ENCODE measurements around the gene JPH2. TPM values are rescaled to one million over a fixed set of nuclear protein-coding genes. Genes with fewer than 3 reads are reported as not detected.

The JPH2 gene
- total RNA-seq, 4 donors from 2014 or later, result 173 to 442 (median 242) TPM

DNA sequence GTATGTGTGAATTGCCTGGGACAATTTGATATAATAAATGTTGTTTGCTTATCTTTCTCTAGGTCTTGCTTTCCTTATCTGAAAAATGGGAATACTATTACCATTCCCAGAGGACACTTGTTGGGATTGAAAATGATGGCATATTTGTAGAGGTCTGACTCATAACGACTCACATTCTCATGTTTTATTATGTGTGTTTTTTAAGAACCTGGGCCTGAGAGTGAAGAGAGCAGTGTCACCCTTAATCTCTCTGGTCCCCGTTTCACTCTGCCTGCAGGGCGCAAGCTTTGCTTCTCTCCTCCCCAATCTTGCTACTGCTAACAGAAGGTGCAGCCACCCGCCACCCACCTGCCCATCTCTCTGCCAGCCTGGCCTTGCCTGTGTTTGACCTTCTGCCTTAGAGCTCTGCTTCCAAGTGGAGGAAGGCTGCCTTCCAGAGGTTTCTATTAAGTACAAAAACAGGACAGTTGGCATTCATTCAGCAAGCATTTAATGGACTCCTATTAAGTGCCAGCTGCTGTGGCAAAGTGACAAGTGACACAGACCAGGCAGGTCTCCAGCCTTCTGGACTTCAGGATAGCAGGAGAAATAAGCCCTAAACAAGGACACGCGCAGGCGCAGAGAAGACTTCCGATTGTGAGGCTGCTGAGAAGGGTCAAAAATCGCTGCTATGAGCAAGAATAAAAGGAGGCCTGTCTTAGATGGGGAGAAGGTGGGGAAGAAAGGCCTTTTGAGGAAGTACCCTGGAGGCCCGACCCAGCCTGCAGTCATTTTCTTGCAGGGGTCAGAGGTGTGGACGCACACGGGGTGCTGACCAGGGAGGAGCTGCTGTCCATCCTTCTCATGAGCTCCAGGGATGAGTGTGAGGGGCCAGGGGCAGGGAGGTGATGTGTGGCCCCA lies 112.5 kb downstream of the JPH2 start:
- TF ChIP-seq POLR2A (IDR thresholded peaks at IDR 0.05) (no peak), EP300 (IDR thresholded peaks at IDR 0.05) (no peak), POLR2AphosphoS5 (IDR thresholded peaks at IDR 0.05) (no peak)
- TF ChIP-seq, protein P1, sequence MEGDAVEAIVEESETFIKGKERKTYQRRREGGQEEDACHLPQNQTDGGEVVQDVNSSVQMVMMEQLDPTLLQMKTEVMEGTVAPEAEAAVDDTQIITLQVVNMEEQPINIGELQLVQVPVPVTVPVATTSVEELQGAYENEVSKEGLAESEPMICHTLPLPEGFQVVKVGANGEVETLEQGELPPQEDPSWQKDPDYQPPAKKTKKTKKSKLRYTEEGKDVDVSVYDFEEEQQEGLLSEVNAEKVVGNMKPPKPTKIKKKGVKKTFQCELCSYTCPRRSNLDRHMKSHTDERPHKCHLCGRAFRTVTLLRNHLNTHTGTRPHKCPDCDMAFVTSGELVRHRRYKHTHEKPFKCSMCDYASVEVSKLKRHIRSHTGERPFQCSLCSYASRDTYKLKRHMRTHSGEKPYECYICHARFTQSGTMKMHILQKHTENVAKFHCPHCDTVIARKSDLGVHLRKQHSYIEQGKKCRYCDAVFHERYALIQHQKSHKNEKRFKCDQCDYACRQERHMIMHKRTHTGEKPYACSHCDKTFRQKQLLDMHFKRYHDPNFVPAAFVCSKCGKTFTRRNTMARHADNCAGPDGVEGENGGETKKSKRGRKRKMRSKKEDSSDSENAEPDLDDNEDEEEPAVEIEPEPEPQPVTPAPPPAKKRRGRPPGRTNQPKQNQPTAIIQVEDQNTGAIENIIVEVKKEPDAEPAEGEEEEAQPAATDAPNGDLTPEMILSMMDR (IDR thresholded peaks at IDR 0.05), result no peak
- Histone ChIP-seq H3K4me3 (no peak overlapping the region), H3K36me3 (peaks cover 0 to 3% of the 10 kb centered on the region in 2 donors), H3K27me3 (no peaks in the 10 kb centered on the region), H3K4me1 (peaks cover 0 to 7% (median 0%) of the 10 kb centered on the region in 3 donors), H3K27ac (no peak overlapping the region), H3K9me3 (no peaks in the 10 kb centered on the region)
- no peak for ATAC-seq
- 44 to 59% methylated on average over 2 to 8 of the region's 12 CpGs for WGBS, 2 donors (ENCODE audit: low coverage in 1 of 2)

DNA sequence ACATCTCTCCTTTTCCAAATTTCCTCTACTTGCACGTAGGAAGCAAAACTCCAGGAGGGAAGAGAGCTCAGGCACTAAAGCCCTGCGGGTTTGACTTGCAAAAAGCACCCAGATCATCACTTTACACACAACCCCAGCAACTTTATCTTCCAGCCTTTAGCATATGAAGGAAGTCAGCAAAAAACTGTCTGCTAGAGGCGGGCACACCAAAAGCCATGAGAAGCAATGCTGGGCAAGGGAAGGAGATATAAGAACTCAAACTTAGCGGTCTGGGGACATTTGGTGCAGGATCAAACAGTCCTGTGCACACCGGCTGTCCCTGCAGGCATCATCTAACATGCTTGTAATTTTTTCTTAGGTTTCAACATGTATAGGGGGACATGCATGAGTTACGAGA lies 113.3 kb downstream of the JPH2 start:
- H3K36me3 ChIP-seq, result peaks cover 0 to 12% of the 10 kb centered on the region in 2 donors
- no peak for ATAC-seq
- no peaks in the 10 kb centered on the region for H3K27me3 ChIP-seq
- WGBS, 2 donors (ENCODE audit: low coverage in 1 of 2), result 83 to 87% methylated on average over 5 to 6 of the region's 6 CpGs
- H3K27ac ChIP-seq, result no peak overlapping the region
- no peaks in the 10 kb centered on the region for H3K9me3 ChIP-seq
- H3K4me1 ChIP-seq, result peaks cover 0 to 7% (median 0%) of the 10 kb centered on the region in 3 donors
- TF ChIP-seq POLR2AphosphoS5 (IDR thresholded peaks at IDR 0.05), result no peak
- TF ChIP-seq, protein P1 (IDR thresholded peaks at IDR 0.05), result no peak
- TF ChIP-seq POLR2A (IDR thresholded peaks at IDR 0.05), result no peak
- no peak for TF ChIP-seq EP300 (IDR thresholded peaks at IDR 0.05)
- H3K4me3 ChIP-seq, result no peak overlapping the region

DNA sequence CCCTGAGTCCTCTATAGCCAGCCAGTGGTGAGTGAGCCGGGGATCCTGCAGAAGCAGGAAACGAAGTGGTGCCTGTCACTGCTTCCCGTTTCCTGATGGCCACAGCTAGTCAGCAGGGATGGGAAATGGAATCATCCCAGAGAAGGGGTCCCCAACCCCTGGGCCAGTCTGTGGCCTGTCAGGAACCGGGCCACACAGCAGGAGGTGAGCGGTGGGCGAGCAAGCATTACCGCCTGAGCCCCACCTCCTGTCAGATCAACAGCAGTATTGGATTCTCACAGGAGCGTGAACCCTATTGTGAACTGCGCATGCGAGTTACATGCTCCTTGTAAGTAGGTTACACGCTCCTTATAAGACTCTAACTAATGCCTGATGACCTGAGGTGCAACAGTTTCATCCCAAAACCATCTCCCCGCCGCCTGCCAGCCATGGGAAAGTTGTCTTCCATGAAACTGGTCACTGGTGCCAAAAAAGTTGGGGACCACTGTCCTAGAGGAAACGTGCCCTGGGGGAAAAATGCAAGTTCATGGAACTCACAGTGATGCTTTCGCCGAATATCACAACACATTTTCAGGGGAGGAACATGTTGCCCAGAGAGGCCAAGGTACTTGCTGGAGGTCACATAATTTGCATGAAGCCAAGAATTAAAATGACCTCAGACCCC lies 113.8 kb downstream of the JPH2 start:
- 70 to 100% methylated on average over 2 of the region's 16 CpGs for WGBS, 2 donors (ENCODE audit: low coverage in 1 of 2)
- ATAC-seq, result no peak
- Histone ChIP-seq H3K4me3 (no peak overlapping the region), H3K27me3 (no peaks in the 10 kb centered on the region), H3K36me3 (peaks cover 0 to 17% of the 10 kb centered on the region in 2 donors), H3K27ac (no peak overlapping the region), H3K4me1 (peaks cover 0 to 7% (median 0%) of the 10 kb centered on the region in 3 donors), H3K9me3 (no peaks in the 10 kb centered on the region)
- TF ChIP-seq EP300 (IDR thresholded peaks at IDR 0.05) (no peak), POLR2A (IDR thresholded peaks at IDR 0.05) (no peak)
- TF ChIP-seq, protein P1 (IDR thresholded peaks at IDR 0.05), result no peak

DNA sequence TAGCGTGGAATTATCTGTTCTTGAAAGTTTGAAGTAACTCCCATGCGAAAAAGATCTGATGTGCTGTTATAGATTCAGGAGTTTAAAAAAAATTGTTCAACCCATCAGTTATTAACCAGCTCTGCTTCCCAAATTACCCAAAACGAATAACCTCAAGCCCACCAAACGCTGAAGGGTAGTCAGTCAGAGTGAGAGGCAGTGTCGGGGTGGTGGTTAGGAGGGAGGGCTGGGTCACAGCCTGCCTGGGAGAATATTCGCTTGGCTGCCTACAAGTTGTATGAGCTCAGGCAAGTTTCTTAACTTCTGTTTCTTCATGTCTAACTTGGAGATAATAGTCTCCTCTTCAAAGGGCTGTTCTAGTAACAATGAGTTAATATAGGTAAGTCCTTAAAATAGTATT lies 114.6 kb downstream of the JPH2 start:
- Histone ChIP-seq H3K4me1 (peaks cover 0 to 7% (median 0%) of the 10 kb centered on the region in 3 donors), H3K9me3 (no peaks in the 10 kb centered on the region), H3K4me3 (no peak overlapping the region), H3K36me3 (peaks cover 0 to 22% of the 10 kb centered on the region in 2 donors), H3K27me3 (no peaks in the 10 kb centered on the region), H3K27ac (no peak overlapping the region)
- WGBS, 2 donors (ENCODE audit: low coverage in 1 of 2), result 68 to 71% methylated on average over 6 of the region's 6 CpGs
- ATAC-seq, result no peak
- no peak for TF ChIP-seq EP300 (IDR thresholded peaks at IDR 0.05)
- TF ChIP-seq, protein P1 (IDR thresholded peaks at IDR 0.05), result no peak
